Astrocyte of the spinal cord (primary cell): Measurements from ENCODE around the gene CLEC4A.
"Not testable (repeated sequence)": the region's sequence is repeated elsewhere in the genome, so short reads cannot be mapped to it uniquely, and the experiment has no call there.

Source experiments
- DNase-seq: peaks from one replicate; pipeline ENCODE4 v3.0.0; 2011; ENCODE audit warnings: low read depth, low spot score
- H3K4me3 ChIP-seq: 2 replicates; pipeline ENCODE4 v1.5.1; 2011; ENCODE audit warnings: low read depth, mild to moderate bottlenecking, low read length, moderate library complexity
- in situ Hi-C: cut with HindIII; loops from 2 replicates; pipeline ENCODE4 v1.10.0; 2017; ENCODE audit warnings: low sequenced_read_pairs
- TF ChIP-seq, protein P1 (sequence below): IDR thresholded peaks from 2 replicates; pipeline ENCODE4 v1.5.1; 2012; ENCODE audit warnings: low read depth, mild to moderate bottlenecking, low read length, inconsistent platforms

Gene CLEC4A

DNA sequence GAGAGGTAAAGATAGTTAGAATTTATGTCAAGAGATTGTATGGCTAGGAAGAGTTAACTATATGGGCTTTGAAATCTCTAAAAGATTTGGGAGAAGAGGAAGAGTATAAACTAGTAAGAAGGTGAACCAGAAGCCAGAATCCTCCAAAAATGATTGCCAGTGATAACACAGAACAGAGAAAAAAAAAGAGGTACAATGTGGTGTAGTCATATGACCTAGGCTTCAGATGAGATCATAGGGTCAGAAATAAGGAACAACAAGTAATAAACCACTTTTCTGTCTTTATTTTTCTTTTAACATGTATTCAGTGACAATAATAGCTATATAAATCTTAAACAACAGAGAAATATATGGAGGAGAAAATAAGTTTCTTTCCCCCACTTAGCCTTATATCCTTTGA is 43.3 kb upstream of the CLEC4A start:
- in situ Hi-C loops = no loop called here
- H3K4me3 ChIP-seq = no peak overlapping the region
- TF ChIP-seq, protein P1, sequence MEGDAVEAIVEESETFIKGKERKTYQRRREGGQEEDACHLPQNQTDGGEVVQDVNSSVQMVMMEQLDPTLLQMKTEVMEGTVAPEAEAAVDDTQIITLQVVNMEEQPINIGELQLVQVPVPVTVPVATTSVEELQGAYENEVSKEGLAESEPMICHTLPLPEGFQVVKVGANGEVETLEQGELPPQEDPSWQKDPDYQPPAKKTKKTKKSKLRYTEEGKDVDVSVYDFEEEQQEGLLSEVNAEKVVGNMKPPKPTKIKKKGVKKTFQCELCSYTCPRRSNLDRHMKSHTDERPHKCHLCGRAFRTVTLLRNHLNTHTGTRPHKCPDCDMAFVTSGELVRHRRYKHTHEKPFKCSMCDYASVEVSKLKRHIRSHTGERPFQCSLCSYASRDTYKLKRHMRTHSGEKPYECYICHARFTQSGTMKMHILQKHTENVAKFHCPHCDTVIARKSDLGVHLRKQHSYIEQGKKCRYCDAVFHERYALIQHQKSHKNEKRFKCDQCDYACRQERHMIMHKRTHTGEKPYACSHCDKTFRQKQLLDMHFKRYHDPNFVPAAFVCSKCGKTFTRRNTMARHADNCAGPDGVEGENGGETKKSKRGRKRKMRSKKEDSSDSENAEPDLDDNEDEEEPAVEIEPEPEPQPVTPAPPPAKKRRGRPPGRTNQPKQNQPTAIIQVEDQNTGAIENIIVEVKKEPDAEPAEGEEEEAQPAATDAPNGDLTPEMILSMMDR = no peak
- no peak for DNase-seq

DNA sequence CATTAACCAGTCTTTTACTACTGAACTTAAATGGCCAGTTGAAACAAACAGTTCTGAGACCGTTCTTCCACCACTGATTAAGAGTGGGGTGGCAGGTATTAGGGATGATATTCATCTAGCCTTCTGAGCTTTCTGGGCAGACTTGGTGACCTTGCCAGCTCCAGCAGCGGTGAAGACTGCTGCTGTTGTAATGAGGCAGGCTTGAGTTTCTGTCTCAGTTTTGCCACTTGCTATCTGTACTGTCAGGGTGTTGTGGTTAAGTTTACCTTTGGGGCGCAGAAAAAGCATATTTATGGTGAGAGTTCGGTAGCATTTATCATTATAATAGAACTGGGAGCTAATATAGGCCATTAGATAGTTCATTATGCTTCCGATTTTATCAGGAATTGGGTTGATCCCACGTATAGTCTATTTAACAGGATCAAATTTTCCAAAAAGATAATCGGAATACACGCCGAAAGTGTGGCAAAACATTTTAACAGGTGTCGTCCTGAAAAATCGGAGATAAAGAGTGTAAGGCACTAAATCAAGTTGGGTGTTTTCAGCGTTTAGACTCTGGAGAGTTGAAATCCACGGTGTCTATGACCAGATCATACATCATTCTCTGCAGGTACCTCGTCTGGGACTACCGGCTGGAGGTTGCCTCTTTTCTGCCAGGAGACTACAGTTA is 42.0 kb upstream of the CLEC4A start:
- peak overlapping the region; percentile 95 for H3K4me3 ChIP-seq
- no peak for DNase-seq
- in situ Hi-C loops = no loop called here
- TF ChIP-seq, protein P1 = no peak

DNA sequence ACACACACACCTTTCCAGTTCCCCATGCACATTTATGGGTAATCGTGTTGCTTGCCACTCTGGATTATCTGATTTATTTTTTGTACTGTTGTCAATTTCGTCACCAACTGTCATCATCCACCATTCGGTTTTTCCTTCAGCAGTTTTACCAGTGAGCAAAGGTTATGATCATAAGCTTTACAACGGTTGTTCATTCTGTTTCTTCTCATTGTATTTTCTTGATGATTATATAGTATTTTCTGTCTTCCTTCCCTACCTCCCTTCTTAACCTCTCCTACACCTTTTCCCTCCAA is 40.7 kb upstream of the CLEC4A start:
- DNase-seq = no peak
- TF ChIP-seq, protein P1 = no peak
- peak overlapping the region; percentile 95 for H3K4me3 ChIP-seq
- in situ Hi-C loops = no loop called here

DNA sequence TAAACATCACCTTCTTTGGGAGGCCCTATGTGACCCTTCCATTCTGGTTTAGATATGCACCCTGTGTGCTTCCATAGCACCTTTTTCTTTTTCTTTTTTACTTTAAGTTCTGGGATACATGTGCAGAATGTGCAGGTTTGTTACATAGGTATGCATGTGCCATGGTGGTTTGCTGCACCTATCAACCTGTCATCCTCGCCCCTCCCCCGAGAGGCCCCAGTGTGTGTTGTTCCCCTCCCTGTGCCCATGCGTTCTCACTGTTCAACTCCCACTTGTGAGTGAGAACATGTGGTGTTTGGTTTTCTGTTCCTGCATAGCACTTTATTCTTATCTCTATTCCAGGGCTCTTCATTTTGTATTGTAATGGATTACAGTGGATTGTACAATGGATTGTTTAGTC is 39.1 kb upstream of the CLEC4A start:
- DNase-seq, in situ Hi-C loops: not testable (repeated sequence)

DNA sequence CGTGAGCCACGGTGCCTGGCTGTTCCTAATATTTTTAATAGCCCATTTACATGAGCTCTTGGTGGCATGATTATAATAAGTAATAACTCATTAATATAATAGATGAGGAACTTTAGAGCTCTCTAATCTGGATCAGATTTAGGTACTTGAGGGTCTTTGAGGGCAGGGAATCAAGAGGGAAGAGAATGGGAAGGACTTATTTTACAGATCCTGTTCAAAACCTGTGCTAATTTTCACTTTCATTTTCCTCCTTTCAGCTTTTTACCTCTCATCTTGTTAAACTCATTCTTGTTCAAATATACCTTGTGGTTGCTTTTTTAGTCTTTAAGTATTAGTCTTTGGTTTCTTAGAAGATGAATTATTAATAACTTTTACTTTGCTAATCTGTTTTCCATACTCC is 35.8 kb upstream of the CLEC4A start:
- no peak for DNase-seq

More for the DNA sequence above, 39.1 kb upstream of the CLEC4A start:
- H3K4me3 ChIP-seq = not testable (repeated sequence)

DNA sequence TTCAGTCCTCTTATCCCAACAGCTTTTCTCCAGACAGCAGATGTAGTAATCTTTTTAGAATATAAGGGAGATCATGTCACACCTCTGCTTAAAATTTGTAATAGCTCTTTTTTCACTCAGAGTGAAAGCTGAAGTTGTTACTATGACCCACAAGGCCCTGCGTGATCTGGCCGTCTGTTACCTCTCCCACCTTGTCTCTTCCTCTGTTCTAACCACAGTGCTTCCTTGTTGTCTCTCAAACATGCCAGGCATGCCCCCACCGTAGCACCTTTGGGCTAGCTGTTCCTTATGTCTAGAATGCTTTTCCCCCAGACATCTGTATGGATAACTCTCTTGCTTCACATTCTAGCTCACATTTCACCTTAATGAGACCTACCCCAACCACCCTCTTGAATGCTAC is 34.8 kb upstream of the CLEC4A start:
- in situ Hi-C loops = no loop called here
- no peak overlapping the region for H3K4me3 ChIP-seq
- TF ChIP-seq, protein P1 = no peak
- DNase-seq = no peak

More for the DNA sequence above, 35.8 kb upstream of the CLEC4A start:
- no peak overlapping the region for H3K4me3 ChIP-seq
- TF ChIP-seq, protein P1 = no peak
- in situ Hi-C loops = no loop called here

DNA sequence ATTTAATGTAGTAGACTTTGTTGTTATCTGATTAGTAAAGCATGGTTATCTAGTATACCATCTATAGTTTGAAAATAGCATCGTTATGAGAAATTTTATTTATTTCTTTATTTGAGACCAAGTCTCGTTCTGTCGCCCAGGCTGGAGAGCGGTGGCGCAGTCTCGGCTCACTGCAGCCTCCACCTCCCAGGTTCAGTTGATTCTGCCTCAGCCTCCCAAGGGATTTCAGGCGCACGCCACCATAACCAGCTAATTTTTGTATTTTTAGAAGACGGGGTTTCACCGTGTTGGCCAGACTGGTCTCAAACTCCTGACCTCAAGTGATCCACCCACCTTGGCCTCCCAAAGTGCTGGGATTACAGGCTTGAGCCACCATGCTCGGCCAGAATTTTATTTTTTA is 34.1 kb upstream of the CLEC4A start:
- DNase-seq, H3K4me3 ChIP-seq, in situ Hi-C loops: not testable (repeated sequence)

DNA sequence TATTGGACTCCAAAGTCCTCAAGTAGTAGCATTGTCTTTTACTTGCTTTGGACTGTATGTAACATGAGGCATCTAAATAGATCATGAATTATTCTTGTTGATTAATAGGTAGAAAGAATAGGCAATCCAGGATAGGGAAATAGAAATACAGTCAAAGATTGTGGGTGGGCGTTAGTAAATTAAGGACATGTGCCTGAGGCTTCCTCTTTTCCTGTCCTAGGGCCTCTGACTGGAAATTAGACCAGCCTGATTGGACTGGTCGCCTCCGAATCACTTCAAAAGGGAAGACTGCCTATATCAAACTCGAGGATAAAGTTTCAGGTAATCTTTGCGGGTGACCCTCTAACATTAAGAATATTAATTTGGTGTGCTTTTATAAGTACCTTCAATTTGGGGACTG is 33.7 kb upstream of the CLEC4A start:
- TF ChIP-seq, protein P1 = no peak

More for the DNA sequence above, 33.7 kb upstream of the CLEC4A start:
- in situ Hi-C loops = no loop called here
- DNase-seq = no peak
- H3K4me3 ChIP-seq = no peak overlapping the region
